ENCODE data around the gene C11orf86.

Gene C11orf86

DNA sequence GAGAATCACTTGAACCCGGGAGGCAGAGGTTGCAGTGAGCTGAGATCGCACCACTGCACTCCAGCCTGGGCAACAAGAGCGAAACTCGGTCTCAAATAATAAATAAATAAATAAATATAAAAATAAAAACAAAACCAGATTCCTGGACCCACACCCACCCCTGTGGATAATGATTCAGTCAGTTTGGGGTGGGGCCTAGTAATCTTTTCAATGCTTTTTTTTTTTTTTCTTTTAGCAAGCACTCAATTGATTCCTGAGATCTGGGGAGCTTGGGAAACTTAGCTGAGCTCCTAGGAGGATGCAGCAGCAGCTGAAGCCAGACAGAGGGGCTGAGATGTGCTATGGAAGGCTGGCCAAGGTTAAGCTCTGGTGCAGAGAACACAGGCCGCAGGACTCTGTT lies 12.3 kb upstream of the C11orf86 start:
- in situ Hi-C loops (cut with MboI; ENCODE audit: low pct_unique_long_range_greater_than_20kb, low sequenced_read_pairs): no loop called here

DNA sequence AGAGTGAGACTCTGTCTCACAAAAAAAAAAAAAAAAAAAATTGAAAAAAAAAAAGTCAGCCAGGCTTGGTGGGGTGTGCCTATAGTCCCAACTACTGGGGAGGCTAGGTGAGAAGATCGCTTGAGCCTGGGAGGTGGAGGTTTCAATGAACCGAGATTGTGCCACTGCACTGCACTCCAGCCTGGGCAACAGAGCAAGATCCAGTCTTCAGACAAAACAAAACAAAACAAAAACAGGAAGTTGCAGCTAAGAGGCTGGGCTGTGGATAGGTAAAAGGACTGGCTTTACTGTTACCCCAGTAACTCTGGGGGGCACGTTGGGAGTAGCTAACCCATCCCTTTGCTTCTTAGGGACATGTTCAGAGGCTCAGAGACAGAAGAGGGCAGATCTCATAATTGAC lies 10.6 kb upstream of the C11orf86 start:
- in situ Hi-C loops (cut with MboI; ENCODE audit: low pct_unique_long_range_greater_than_20kb, low sequenced_read_pairs): no loop called here
- no peak for DNase-seq

More for the DNA sequence above, 12.3 kb upstream of the C11orf86 start:
- DNase-seq: no peak

DNA sequence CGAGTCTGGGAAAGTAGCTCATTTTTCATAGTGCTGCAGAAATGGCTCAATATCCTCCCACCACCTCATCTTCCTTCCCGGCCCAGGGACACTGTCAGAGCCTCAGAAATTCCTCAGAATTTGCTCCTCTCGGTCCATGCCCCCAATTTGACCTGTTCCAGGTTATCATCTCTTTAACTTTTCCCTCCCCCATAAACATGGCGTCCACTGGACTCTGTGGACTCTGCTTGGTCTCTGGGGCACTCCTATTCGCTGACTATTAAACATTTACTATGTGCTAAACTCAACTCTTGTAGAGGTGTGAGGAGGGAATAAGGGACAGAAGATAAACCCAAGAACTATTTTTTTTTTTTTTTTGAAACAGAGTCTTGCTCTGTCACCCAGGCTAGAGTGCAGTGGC lies 8.8 kb upstream of the C11orf86 start:
- no peak for DNase-seq
- in situ Hi-C loops (cut with MboI; ENCODE audit: low pct_unique_long_range_greater_than_20kb, low sequenced_read_pairs): no loop called here

GRCh38 chr11:66967670-66968425 lies 7.3 kb upstream of the C11orf86 start:
- DNase-seq: no peak
- in situ Hi-C loops (cut with MboI; ENCODE audit: low pct_unique_long_range_greater_than_20kb, low sequenced_read_pairs): no loop called here

GRCh38 chr11:66969584-66970225 lies 5.4 kb upstream of the C11orf86 start:
- in situ Hi-C loops (cut with MboI; ENCODE audit: low pct_unique_long_range_greater_than_20kb, low sequenced_read_pairs): no loop called here
- DNase-seq: no peak

DNA sequence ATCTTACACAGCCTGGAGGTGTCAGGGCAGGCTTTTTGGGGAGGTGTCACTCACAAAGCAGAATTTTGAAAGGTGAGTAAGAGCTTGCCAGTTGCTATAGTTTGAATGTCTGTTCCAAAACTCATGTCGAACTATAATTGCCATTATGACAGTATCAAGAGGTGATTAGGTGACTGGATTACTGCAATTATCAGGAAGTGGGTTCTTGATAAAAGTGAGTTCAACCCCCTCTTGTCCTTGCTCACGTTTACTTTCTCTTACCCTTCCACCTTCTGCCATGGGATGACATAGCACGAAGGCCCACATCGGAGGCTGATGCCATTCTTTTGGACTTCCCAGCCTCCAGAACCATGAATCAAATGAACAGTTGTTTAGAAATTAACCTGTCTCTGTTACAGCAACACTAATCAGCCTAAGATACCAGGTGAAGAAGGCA lies 4.7 kb upstream of the C11orf86 start:
- DNase-seq: no peak

GRCh38 chr11:66970807-66971442 lies 4.2 kb upstream of the C11orf86 start:
- in situ Hi-C loops (cut with MboI; ENCODE audit: low pct_unique_long_range_greater_than_20kb, low sequenced_read_pairs): no loop called here
- DNase-seq: peak; percentile 16

More for the DNA sequence above, 4.7 kb upstream of the C11orf86 start:
- in situ Hi-C loops (cut with MboI; ENCODE audit: low pct_unique_long_range_greater_than_20kb, low sequenced_read_pairs): no loop called here

DNA sequence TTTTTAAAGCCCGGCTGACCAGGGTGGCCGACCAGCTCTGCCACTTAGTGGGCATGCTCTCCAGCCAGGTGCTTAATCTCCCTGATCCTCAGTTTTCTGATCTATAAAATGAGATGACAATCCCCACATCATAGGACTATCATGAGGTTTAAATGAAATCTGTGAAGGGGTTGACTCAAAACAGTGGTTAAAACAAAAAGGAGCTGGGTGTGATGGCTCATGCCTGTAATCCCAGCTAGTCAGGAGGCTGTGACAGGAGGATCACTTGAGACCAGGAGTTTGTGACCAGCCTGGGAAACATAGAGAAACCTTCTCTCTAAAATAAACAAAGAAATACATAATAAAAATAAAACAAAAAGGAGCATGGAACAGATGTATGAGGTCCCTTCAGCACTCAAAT lies 3.6 kb upstream of the C11orf86 start:
- in situ Hi-C loops (cut with MboI; ENCODE audit: low pct_unique_long_range_greater_than_20kb, low sequenced_read_pairs): no loop called here
- no peak for DNase-seq

- DNase-seq: no peak
- in situ Hi-C loops (cut with MboI; ENCODE audit: low pct_unique_long_range_greater_than_20kb, low sequenced_read_pairs): no loop called here
Measured at GRCh38 chr11:66973956-66974580, 1.0 kb upstream of the C11orf86 start.

DNA sequence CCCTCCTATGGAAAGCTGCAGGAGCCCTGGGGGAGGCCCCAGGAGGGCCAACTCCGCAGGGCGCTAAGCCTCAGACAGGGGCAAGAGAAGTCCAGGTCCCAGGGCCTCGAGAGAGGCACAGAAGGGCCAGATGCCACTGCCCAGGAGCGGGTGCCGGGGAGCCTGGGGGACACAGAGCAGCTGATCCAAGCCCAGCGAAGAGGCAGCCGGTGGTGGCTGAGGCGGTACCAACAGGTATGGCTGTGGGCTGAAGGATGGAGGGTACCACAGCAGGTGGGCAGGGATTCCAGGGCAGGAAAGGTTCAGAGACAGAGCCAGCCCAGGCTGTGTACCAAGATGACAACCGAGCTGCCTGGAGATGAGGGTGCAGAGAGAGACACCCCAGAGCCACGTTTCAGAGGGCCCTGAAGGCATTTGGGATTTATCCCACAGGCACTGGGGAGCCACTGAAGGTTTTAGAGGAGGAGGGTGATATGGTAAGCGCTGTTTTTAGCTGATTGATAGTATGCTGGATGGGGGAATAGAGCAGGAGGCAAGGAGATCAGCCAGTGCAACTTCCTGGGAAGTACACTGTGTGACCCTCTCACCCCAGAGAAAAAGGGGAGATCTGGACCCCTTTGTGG lies 412 bp downstream of the C11orf86 start:
- no peak for DNase-seq
- in situ Hi-C loops (cut with MboI; ENCODE audit: low pct_unique_long_range_greater_than_20kb, low sequenced_read_pairs): no loop called here

GRCh38 chr11:66976028-66976467 lies 944 bp downstream of the C11orf86 start:
- in situ Hi-C loops (cut with MboI; ENCODE audit: low pct_unique_long_range_greater_than_20kb, low sequenced_read_pairs): no loop called here
- peak; percentile 54 for DNase-seq

DNA sequence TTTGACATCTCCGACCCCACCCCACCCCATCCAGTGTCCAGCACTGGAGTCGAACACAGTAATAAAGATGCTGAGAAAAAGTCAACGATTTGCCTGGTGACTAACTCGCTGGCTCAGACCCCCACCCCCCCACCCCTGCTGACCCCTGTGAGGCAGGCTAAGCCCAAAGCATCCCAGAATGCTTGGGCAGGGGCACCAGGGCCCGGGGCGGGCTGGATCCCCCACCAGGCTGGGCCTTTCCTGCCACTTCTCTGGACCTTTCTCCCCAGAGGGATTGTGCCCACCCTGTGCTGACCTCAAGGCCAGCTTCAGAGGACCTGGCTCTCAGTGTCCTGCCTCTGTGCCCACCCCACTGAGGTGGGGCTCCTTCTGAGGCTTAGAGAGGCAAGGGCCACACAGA lies 1.8 kb downstream of the C11orf86 start:
- in situ Hi-C loops (cut with MboI; ENCODE audit: low pct_unique_long_range_greater_than_20kb, low sequenced_read_pairs): no loop called here
- no peak for DNase-seq

- in situ Hi-C loops (cut with MboI; ENCODE audit: low pct_unique_long_range_greater_than_20kb, low sequenced_read_pairs): no loop called here
- DNase-seq: no peak
Measured at GRCh38 chr11:66978229-66978628, 3.1 kb downstream of the C11orf86 start.

GRCh38 chr11:66978717-66979116 lies 3.6 kb downstream of the C11orf86 start:
- in situ Hi-C loops (cut with MboI; ENCODE audit: low pct_unique_long_range_greater_than_20kb, low sequenced_read_pairs): no loop called here
- DNase-seq: no peak

- in situ Hi-C loops (cut with MboI; ENCODE audit: low pct_unique_long_range_greater_than_20kb, low sequenced_read_pairs): no loop called here
- DNase-seq: no peak
Measured at GRCh38 chr11:66979336-66979980, 4.4 kb downstream of the C11orf86 start.

DNA sequence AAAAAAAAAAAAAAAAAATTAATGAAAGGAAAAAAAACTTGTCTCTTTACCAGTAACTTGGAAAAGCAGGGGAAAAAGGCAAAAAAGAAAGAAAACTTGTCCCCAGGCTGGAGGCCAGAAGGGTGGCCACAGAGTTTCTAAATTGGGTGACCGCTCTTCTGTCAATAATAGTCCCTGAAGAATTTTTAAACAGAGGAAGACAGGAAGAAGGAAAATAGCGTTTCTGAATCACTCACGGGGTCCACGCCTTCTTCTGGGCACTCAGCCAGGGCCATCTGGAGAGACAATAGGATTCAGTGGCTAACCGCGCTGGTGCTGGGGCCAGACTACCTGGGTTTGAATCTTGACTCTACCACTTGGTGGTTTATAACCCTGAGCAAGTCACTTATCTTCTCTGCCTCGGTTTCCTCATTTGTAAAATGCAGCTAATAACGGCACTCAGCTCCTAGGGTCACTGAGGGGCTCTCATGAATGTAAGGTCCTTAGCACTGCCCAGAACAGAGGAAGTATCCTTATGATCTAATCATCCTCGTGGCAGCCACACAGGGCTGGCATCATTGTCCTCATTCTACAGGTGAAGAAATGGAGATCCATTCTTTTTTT lies 7.0 kb downstream of the C11orf86 start:
- peak; percentile 91 for DNase-seq

DNA sequence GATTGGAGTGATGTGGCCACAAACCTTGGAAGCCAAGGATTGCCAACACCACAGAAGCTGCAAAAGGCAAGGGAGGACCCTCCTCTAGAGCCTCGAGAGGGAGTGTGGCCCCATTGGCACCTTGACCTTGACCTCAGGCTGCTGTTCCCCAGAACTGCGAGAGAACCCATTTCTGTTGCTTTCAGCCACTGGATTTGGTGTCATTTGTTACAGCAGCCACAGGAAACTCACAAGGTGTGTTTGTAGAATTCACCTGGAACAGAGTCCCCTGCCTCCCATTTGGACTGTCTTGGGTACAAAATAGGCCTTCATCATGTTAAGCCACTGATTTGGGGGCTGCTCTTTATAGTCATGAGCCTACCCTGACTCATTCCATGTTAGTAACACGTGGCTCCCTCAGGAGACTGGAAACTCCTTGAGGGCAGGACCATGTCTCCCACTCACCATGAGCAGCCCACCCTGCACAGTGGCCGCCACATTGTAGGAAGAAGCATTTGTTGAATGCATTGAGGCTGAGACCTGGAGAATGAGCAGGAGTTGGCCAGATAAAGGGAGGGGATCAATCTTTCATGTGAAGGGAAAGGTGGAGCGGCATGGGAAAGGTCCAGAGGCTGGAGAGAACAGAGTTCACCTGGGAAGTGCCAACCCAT lies 8.3 kb downstream of the C11orf86 start:
- in situ Hi-C loops (cut with MboI; ENCODE audit: low pct_unique_long_range_greater_than_20kb, low sequenced_read_pairs): no loop called here
- no peak for DNase-seq

More for the DNA sequence above, 7.0 kb downstream of the C11orf86 start:
- in situ Hi-C loops (cut with MboI; ENCODE audit: low pct_unique_long_range_greater_than_20kb, low sequenced_read_pairs): no loop called here

DNA sequence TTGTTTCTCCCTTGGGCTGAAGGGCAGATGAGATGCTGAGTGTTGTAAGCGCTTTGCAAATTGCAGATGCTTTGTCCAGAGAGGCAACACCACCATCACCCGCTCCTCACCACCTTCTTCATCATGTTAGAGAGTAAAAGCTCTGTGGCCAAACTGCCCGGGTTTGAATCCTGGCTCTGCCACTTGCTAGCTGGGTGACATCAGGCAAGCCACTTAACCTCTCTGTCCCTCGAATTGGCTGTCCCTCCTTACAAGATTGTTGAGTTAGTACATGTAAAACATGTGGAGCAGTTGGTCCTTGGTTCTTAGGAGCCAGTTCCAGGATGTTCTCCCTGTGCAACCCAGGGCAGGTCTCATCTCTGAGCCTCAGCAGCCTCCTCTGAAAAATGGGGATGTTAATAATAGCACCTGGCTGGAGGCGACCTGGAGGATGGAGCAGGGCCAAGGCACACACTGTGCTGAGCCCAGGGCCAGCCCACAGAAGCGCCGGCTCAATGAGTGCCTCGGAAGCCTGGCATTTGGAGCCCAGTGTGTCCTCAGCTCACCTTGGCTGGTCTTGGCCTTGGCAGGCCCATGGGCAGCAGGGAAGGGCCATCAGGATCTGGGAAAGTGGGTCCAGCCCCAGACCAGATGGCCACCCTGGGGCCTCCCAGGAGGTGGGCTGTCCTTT lies 10.5 kb downstream of the C11orf86 start:
- in situ Hi-C loops (cut with MboI; ENCODE audit: low pct_unique_long_range_greater_than_20kb, low sequenced_read_pairs): no loop called here
- no peak for DNase-seq

All from KBM-7 (cell line).